ENCODE measurements around the gene THBS2.
"Not testable (repeated sequence)": the region's sequence is repeated elsewhere in the genome, so short reads cannot be mapped to it uniquely, and the experiment has no call there.

THBS2 gene

DNA sequence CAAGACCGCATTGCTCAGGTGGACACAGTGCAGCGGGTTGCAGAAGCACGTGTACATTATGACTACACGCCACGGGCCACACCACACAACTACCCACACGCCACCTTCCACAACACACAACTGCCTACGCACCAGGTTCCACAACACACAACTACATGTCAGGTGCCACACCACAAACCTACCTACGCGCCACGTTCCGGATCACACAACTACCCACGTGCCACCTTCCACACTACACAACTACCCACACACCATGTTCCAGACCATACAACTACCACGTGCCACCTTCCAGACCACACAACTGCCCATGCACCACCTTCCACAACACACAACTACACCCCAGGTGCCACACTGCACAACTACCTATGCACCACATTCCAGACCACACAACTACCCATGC, 20.5 kb downstream of the THBS2 start:
- in situ Hi-C loops (cut with HindIII; ENCODE audit: low sequenced_read_pairs), result no loop called here

DNA sequence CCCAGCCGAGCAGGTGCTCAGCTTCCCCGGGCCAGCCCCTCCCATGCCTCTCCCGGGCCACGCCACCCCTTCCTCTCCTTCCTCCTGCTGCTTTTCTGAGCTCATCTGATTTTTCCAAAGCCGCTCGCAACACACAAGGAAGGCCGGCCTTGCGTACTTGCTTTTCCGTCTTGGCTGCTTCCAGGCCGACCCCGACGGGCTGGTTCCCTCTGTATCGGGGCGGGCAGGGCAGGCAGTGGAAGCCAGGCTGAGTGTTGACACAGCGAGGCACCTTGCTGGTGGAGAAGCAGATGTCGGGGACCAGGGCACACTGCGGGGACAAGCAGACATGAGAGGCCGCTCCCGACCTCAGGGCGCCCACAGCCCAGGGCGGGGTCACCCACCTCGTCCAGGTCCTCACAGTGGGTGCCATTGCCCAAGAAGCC, 21.1 kb downstream of the THBS2 start:
- in situ Hi-C loops (cut with HindIII; ENCODE audit: low sequenced_read_pairs), result no loop called here

DNA sequence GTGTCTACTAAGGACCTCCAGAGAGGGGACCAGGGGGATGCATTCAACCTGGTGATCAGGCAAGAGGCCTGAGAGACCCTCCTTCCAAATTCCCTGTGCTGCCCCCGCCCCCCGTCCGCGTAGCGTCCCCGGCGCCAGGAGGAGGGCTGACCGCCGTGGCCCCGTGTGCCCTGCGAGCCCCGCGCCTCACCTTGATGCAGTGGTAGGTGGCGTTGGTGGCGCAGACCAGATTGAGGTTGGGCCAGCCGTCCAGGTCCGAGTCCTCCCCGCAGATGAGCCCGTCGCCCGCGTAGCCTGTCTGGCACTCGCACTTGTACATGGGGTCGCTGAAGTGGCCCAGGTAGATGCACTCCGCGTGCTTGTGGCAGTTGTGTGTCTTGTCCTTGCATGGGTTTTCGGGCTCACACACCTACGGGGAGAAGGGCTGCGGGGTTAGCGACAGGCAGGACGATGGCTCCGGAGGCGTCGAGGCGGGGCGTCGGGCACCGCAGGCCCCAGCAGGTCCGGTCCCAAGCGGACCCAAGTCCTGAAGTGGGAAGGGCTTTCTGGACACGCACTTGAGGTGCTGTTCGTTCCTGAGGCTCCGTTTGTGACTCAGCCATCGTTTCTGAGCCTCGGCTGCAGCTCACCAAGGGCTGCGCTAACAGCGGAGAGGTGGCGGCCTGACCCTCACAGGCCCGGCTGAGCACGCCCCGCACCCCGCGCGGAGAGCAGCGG, 21.7 kb downstream of the THBS2 start:
- in situ Hi-C loops (cut with HindIII; ENCODE audit: low sequenced_read_pairs), result no loop called here

DNA sequence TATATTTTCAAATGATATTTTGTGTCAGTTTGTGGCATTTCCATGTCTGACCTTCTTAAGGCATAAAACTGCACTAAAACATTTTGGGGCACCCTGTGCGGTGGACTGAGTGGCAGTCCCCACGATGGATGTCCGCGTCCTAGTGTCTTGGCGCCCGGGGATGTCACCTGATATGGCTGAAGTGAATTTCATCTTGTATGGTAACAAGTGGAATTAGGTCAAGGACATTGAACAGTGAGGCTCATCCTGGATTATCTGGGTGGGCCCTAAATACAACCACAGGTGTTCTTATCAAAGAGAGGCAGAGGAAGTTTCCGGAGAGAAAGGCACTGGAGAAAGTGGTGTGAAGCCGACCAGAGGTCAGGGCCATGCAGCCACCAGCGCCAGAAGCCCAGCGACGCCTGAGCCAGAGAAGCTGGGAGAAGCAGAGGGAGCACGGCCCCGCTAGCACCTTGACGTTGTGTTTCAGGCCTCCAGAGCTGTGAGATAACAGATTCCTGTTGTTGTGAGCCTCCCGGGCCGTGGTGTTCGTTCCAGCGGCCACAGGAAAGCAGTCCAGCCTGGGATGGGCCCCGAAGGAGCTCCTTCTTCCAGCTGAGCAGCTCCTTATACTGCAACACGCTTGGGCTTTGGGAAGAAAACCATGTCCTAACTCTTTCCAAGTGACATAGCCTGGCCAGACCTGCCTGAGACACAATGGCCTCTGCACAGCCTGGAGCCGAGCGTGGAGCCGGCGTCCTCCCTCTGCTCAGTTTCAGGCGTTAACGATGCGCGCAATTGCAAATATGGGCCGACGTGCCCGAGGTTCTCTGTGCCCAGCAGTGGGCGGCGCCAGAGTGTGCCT, 22.5 kb downstream of the THBS2 start:
- in situ Hi-C loops (cut with HindIII; ENCODE audit: low sequenced_read_pairs), result no loop called here

DNA sequence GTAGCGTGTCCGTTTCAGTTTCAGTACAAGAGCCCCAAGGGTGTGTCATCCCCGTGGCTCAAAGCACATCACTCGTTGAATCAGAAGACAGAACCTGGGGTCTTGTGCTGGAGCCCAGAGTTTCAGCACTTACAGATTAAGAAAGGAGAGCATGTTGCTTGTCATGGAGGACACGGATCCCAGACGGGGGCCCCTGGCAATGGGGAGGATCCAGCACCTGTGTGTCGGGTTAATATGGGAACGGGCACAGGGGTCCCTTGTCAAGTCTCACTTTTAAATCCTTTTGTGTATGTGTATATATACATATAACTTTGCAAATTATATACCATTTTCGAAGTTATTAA, 23.4 kb downstream of the THBS2 start:
- in situ Hi-C loops (cut with HindIII; ENCODE audit: low sequenced_read_pairs), result no loop called here

DNA sequence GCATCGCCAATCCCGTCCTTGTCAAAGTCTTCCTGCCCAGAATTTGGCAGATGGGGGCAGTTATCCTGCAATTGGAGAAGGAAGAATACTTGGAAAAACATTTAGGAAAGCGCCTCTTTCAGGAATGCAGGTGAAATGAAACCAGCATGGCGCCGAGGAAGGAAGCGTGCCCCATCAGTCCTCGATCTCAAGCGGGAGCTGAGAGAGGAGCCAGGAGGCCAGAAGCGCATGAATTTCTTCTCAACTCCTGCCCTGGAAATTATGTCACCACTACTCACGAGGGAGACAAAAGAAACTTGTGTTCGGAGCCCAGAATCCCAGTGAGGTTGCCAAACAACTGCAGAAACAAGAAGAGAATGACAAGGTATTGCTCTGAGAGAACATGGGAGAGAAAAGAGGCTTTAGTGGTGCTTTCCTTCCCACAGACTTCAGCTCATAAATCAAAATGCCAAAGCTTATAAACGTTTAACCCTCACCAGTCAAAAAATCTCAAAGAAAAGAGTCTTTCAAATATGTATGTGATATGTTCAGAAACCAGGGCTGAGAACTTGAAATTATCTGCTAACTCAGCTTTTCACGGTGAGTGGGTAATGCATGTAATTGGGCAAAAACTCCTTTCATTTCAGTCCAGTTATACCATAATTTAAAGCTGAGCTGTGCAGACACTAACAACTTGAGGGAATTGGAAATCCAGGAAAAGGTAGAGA, 23.9 kb downstream of the THBS2 start:
- in situ Hi-C loops (cut with HindIII; ENCODE audit: low sequenced_read_pairs), result no loop called here

DNA sequence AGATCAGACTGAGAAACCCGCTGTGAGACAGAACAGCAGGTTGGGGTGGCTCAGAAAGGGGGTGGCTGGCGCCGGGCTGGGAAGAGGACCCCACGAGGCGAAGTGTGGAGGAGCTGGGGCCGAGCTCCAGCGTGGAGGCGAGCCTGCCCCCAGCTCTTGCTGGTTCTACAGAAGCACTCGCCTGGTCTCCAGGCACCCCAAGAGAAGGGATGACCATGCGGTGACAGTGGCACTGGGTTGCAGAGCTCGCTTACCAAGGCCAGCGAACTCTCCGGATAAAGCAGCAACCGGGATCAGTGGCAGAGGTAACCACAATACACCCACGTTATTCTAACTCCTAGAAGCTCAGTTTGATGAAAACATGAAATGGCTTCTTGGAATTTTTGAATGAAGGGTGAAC, 26.5 kb downstream of the THBS2 start:
- in situ Hi-C loops (cut with HindIII; ENCODE audit: low sequenced_read_pairs), result no loop called here

DNA sequence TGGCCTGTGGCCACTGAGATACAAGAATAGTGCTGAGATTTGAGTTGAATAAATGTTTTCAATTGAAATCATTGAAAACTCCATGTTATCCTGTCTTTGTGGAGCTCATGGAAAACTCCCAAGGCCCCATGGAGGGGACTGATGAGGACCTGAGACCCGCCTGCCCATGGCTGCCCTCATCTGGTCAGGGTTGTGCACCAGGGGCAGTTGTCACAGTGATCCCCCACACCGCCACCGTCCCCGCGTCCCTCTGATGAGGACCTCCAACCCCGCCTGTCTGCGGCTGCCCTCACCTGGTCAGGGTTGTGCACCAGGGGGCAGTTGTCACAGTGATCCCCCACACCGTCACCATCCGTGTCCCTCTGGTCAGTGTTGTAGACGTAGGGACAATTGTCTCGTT, 27.8 kb downstream of the THBS2 start:
- in situ Hi-C loops (cut with HindIII; ENCODE audit: low sequenced_read_pairs), result no loop called here

DNA sequence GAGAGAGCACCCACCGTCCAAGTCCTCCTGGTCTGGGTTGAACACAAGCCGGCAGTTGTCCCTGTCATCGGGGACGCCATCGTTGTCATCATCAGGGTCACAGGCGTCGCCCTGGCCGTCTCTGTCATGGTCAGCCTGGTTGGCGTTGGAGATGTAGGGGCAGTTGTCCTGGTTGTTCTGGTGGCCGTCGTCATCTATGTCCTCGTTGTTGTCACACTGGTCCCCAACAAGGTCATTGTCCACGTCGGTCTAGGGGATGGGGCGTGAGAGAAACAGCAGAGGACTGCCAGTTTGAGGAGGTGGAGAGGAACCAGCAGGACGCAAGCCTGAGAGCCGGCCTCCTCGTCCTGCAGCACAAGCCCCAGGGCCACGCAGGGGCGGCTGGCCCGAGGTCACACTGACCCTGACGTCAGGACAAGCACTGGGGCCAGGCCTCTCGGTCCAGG, 28.5 kb downstream of the THBS2 start:
- in situ Hi-C loops (cut with HindIII; ENCODE audit: low sequenced_read_pairs), result no loop called here

DNA sequence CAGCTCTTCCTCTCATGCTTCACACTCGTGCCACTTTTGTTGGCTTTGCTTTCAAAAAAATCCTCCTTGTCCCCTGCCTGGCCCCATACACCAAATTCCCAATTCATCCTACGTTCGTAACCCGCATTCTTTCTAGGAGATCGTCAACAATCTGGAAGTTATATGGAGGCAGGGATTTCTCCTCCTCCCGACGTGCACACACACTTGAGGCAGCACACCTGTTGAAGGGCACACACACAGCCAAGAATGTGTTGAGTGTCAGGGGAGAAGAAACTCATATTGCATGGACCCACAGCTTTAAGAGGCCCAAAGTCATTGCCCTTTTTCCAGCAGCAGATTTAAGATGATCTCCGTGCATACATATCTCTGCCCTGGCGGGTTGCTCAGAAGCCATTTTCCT, 28.9 kb downstream of the THBS2 start:
- in situ Hi-C loops (cut with HindIII; ENCODE audit: low sequenced_read_pairs), result no loop called here

DNA sequence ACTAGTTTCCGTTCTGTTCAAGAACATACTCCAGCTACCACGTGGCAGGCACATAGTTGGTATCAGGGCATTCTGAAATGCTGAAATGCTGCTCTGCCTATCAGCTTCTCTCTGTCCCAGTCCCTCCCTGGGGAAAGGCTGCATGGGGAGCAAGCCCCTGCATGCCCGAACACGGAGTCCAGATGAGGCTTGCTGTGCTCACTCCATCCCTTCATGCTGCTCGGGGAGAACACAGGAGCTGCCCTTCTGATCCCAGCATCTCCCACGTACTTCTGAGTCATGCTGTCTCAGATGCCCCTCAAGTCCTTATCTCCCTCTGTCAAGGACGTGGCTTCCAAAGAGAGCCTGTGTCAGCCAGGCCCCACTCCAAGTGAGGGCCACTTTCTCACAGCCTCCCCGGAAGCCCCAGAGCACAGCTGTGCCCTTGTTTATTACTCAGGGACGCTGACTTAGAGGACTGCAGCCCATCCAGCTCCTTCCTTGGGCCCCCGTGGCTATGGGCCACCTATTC, 29.4 kb downstream of the THBS2 start:
- in situ Hi-C loops (cut with HindIII; ENCODE audit: low sequenced_read_pairs), result no loop called here

DNA sequence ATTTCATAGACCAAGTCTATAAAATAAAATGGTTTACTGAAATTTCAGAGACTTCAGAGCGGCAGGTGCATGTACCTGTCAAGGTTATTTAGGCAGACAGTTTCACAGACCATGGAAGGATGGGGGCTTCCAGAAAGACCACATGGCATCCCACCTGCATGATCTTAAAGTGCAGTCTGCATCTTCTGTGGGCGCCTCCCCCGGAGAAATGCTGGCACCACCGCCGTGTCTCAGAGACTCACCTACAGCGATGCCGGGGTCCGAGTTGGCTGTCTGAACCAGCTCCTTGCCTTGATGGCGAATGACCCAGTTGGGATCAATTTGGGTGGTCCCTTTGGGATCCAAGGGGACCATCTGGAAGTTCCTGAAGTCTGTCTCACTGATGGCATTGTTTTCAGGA, 30.6 kb downstream of the THBS2 start:
- in situ Hi-C loops (cut with HindIII; ENCODE audit: low sequenced_read_pairs), result no loop called here

DNA sequence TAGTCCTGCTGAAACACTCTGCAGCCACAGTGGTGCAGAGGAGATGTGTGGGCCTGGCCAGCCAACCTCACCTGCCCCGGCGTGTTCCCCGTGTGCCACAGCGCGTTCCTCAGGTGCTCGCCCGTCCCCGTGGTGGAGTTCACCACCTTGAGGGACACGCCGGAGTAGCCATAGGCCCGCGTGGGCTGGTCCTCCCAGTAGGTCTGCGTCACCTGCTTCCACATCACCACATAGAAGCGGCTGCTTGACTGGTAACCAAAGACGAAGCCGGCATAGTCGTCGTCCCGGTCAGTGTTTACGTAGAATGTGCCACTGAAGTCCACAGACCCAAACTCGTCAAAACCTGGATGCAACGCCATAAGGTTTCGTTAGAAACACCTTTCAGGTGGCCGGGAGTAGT, 31.5 kb downstream of the THBS2 start:
- in situ Hi-C loops (cut with HindIII; ENCODE audit: low sequenced_read_pairs), result no loop called here

DNA sequence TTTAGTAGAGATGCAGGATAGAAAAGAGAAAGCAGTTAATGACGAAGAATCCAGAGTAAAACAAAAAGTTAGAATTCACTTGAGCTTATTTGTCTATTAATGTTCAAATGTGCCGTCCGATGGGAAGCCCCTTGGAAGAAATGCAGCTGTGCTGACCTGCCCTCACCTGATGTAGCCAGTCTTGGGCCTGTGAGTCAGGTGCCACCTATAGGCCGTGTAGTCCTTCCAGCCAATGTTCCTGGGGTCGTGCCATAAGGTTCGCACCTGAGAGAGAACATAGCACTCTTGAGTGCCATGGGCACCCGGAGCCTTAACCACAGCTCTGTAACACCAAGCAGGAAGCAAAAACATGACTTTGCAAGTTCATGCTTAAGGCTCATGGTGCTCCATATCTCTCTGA, 32.4 kb downstream of the THBS2 start:
- in situ Hi-C loops (cut with HindIII; ENCODE audit: low sequenced_read_pairs), result no loop called here

DNA sequence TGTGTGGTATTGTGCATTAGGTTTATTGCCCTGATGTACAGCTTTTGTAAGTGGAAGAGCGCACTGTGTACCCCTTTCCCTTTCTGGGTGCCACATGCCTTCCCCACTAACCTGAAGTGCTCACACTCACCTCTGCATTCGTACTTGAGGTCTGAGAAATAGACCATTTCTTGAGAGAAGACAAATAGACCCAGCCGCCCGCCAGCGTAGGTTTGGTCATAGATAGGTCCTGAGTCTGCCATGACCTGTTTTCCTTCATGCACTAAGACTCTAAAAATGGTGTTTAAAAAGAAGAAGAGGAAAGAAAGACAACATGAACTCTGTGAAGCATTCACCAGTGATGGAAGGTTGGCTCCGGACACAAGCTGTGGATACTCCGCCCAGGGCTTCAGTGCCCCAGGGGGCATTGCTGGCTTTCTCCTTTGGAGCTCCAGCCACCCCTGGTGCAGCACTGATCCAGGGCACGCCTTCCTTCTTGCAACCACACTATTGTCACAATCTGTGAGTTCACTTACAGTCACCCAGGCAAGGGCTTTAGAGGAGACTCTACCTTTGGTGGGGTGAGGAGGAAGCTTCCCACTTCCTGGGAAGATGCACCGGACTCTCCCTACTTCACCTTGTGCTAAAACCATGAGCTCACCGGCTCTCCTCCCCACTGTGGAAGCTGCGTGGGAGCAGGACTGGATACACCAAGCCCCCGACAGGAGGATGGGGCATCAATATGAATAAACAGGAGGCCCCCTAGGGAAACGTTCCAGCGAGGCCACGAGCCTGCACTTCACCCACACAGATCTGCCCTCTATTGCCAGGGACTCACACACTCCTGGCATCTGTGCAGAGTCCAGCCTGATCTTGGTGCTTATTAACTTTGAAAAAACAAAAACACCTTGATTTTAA, 33.3 kb downstream of the THBS2 start:
- in situ Hi-C loops (cut with HindIII; ENCODE audit: low sequenced_read_pairs), result no loop called here

DNA sequence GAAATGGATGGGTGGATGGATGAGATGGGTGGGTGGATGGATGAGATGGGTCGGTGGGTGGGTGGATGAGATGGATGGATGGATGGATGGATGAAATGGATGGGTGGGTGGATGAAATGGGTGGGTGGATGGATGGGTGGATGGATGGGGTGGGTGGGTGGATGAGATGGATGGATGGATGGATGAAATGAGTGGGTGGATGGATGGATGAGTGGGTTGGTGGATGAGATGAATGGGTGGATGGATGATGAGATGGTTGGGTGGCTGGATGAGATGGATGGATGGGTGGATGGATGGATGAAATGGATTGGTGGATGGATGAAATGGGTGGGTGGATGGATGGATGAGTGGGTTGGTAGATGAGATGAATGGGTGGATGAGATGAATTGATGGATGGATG, 35.7 kb downstream of the THBS2 start:
- in situ Hi-C loops (cut with HindIII; ENCODE audit: low sequenced_read_pairs), result no loop called here

DNA sequence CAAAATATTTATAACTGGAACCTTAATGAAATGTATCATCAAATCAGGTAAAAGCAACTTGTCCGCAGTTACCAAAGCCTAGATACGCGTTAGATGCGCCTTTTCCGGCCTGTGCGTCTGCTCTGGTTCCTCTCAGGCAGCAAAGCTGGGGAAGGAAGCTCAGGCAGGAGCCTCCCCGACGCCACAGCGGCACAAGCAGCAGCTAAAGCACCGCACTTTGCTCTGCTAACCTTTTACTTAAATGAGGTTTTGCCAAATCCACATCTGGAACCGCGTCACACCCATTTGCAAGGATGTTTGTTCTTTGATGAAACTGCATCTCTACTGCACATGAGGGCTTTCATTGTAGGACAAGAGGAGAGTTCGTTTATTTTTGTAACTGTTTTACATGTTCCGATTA, 36.8 kb downstream of the THBS2 start:
- in situ Hi-C loops (cut with HindIII; ENCODE audit: low sequenced_read_pairs), result no loop called here

DNA sequence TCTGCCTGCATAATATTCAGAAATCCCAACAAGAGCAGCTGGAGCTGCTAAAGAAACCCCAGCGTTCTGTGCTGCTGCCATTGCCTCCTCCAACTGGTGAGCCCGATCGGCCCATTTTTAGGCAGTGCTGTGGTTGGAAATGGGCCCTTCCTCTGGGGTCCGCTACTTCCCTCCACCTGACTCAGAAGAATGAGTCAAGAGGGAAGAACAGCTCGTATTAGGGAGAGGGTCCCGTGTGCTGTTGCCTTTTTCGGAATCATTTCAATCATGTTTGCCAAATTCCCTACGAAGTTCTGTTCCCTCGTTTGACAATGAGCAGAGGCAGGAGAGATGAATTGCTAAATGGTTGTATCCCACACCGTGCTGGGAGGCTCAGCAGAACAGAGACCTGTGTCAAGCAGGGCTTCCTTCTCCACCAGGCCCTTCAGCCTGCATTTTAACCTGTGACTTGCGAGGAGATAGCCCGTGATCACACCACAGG, 38.4 kb downstream of the THBS2 start:
- in situ Hi-C loops (cut with HindIII; ENCODE audit: low sequenced_read_pairs), result no loop called here

DNA sequence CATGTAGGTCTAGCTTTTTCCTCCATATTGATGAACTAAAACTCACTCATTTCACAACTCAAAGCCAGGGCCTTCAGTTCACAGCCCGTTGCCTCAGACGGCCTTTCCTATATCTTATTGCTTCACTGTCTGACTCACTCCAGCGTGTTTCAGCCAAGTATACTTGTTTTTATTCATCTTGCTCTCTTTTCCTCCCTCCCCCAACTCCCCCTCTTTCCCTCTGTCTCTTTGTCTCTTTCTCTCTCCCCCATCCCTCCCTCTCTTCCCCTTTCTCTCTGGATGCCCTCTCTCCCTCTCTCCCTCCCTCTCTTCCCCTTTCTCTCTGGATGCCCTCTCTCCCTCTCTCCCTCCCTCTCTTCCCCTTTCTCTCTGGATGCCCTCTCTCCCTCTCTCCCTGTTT, 38.9 kb downstream of the THBS2 start:
- in situ Hi-C loops (cut with HindIII; ENCODE audit: low sequenced_read_pairs), result not testable (repeated sequence)

DNA sequence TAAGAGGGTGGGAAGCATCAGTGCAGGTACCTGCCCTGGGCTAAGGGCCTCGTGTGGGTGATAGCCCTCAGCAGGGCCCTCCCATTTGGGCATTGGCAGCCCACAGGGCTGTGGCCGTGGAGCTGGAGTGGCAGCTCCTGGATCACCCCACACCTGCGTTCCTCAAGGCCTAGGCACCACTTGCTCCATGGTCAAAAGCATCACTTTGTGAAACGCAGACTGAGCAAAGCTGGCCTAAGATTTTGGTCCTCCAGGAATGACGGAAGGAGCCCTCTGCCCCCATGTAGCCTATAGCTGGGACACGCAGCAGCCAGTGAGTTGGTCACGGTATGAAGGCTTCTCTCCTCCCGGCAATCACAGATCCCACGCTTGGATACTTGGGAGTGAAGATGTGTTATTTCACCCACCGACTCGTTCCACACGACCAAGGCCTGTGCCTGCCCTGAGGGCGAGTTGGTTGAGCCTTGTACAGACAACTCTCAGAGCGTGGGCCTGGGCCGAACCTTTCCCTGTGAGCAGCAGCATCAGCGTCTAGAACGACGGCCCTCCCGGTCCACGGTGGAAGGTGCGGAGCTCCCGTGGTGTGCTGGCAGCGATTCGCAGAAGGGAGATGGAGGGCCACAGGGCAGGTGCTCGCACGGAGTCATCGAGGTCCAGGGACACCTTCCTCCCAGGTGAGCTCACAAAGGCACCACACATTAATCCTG, 39.7 kb downstream of the THBS2 start:
- in situ Hi-C loops (cut with HindIII; ENCODE audit: low sequenced_read_pairs), result no loop called here

All from DLD1 (cell line).